Stimulated activated CD4-positive, alpha-beta T cell treated with anti-CD3 and anti-CD28 coated beads, TNF-alpha, amount 100 ng/mL, for 4 hours (primary cell): Measurements from ENCODE around the gene TRIM74.
"Not testable (repeated sequence)": the region's sequence is repeated elsewhere in the genome, so short reads cannot be mapped to it uniquely, and the experiment has no call there.

Experiments used
- DNase-seq, 3 experiments: peaks; one replicate each; pipeline ENCODE4 v3.0.0-alpha.2; 2020; ENCODE audit warnings: low read depth in 3 of 3

TRIM74 gene

DNA sequence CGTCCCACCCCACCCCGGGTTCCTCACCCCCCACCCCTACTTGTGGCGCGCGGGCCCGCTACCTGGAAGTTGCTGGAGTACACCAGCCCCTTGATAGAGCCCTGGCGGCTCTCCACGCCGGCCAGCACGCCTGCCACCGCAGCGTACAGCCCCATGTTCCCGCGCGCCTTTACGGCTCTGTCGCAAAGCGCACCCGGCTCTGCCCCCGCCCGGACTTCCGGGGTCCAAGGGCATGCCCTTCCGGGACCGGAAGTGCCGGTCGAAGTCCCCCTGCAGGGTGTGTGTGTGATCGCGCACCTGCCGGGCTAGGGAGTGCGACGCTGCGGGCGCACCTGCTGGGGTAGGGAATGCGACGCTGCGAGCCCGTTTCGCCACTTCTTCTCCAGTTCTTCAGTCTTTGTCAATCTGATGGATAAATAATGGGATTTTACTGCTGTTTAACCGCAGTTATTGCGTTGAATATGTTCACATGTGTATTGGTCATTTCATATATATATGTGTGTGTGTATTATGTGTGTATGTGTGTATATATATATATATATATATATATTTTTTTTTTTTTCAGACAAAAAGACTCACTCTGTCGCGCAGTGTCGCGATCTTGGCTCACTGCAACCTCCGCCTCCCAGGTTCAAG is 14.6 kb downstream of the TRIM74 start:
- DNase-seq = not testable (repeated sequence)

DNA sequence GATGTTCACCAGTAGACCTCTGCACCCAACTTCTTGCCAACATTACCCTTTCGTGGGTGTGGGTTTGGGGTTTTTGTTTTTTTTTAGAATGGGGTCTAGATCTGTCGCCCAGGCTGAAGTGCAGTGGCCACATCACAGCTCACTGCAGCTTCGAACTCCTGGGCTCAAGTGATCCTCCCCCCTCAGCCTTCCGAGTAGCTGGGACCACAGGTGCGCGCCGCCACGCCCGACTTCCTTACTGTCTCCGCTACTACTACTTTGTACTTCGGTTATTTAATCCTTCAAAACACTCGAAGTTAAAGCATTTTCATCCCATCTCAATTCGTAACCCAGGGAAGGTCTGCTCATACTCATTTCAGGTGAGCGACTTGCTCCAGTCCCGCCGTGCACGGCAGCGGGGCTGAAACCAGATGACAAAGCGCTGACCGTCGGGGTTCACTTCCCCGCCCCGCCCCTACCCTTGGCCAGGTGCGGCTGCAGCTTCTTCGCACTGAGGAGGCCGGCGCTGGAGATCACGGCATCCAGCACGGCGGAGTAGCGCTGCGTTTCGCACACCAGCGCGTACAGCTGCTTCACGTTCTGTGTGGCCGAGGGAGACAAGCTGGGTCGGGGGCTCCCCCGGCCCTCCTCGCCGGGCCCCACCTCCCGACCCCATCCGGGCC is 15.2 kb downstream of the TRIM74 start:
- DNase-seq = not testable (repeated sequence)

DNA sequence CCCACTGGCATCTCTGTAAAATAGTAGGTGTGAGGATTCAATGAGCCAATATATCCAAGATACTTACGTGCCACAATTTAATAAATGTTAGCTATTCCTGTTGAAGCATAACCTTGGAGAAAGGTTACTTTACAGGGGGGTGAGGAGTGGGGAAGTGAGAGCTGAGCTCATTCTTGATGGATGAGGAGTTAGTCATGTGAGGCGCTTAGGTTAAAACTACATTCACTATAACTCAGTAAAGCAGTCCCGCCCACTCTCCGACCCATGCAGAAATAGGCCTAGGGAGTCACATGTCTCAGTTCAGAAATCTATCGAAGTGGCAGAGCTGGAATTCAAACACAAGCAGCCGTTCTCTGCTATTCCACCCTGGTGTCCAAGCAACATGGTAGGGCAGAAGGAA is 18.8 kb downstream of the TRIM74 start:
- not testable (repeated sequence) for DNase-seq

DNA sequence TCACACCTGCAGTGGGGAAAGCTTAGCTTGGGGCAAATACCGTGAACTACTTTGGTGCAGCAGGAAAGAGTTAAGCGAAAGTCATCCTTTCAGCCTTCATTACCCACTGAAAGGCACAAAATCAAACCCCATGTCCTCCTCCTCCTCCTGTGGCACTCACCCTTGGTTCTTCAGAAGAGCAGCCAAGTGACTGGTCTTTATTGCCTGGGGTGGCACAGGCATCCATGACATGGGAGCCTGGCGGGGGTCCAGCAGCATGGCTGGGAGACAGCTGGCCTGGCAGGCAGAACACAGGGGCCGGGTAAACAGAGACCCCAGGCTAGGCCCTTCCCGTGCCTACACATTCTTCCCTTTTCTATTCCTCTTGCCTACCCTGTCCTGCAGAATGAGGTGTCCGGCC is 19.6 kb downstream of the TRIM74 start:
- DNase-seq = not testable (repeated sequence)

DNA sequence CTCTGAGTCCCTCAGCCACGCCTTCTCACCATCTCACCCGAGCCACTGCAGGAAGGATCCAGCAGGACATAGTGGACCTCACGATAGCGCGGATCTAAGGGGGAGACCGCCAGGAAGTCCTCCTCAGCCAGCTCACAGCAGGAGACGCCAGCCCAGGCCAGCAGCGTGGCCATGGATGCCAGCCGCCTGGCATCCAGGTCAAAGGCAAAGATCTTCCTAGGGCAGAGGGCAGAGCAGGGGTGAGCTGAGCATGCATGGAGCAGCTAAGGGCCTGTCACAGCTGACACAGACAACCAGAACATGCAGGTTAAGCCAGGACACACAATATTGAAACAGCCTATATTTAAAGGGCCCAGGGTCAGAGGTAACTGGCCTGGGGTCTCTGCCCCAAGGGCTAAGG is 20.0 kb downstream of the TRIM74 start:
- not testable (repeated sequence) for DNase-seq

DNA sequence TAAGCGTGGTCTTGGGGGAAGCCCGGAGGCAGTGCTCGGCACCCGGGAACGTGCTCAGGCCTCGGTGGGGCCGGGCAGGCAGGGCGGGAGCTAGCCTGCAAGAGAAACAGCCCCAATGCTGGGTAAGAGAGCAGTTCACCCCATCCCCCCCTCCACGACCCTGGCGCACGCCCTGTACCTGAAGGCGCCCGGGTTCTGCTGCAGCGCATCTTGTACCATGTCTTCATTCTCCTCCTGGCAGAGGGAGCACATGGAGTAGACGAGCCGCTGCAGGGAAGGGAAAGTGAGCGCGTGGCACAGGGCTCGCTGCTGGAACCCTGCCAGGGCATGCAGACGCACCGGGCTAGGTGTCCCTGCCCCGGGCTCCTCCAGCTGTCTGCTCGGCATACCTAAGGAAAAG is 20.6 kb downstream of the TRIM74 start:
- not testable (repeated sequence) for DNase-seq

DNA sequence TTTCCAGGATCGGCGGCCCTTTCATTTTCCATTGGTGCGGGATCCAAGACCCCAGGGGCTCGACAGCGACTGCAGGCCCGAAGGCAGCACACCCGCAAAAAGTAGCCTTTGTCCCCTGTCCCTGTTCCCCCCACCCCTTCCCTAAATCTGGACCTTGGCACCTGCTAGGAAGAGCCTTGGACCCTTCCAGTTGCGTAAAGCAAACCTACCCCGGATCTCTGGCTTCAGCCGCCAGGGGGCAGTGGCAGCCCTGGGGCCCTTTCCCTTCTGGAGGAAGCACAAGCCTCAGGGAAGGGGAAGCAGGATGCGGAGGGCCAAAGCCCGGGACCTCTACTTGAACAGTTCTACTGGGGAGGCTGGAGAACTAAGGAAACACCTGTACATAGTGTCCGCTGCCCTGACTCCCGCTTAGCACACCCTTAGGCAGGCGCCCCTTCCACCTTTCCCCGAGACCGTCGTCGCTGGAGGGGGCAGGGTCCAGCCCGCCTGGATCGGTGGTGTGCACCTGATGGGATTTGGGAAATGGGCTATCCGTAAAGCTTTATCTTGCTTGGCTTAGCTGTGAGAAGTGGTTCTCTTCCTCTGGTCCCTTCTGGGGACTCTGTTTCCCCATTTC is 23.0 kb downstream of the TRIM74 start:
- not testable (repeated sequence) for DNase-seq

DNA sequence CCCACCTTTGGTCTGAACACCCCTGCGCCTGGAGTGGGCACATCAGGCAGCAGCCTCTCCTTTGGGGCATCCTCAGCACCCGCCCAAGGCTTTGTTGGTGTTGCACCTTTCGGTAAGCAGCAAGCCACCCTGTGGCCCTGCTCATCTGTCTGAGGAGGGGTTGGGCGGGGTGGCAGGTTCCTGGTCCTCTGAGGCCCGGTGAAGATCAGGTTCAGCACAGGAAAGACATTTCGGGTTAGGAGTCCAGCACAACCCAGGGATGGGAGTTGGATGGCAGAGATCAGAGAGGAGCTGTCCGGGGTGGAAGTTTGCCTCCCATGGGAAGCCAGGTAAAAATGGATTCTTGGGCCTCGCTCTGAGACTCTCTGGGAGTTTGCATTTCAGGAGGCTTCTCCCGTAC is 23.7 kb downstream of the TRIM74 start:
- not testable (repeated sequence) for DNase-seq

DNA sequence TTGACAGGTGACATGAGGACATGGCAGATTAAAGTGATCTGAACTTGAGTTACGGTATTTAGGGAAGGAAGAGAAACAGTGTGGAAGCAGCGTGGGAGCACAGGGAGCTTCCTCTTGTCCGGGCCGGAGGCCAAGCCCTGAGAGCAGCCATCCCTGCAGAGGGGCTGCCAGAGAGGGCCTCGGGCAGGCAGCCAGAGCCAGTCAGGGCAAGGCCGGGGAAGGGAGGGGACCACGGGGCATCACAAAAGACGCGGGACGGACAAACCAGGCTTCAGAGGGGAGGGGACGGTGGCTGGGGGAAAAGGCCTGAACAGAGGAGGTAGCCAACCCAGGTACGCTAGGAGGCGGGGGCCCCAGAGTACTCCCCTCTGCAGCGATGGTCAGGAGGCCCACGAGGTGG is 24.3 kb downstream of the TRIM74 start:
- not testable (repeated sequence) for DNase-seq

DNA sequence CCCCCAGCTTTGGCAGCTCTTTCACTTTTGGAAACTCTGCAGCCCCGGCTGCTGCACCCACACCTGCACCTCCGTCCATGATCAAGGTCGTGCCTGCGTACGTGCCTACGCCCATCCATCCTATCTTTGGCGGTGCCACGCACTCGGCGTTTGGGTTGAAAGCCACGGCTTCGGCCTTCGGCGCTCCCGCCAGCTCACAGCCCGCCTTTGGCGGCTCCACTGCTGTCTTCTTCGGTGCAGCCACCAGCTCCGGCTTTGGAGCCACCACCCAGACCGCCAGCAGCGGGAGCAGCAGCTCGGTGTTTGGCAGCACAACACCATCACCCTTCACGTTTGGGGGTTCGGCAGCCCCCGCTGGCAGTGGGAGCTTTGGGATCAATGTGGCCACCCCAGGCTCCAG is 26.3 kb downstream of the TRIM74 start:
- not testable (repeated sequence) for DNase-seq

DNA sequence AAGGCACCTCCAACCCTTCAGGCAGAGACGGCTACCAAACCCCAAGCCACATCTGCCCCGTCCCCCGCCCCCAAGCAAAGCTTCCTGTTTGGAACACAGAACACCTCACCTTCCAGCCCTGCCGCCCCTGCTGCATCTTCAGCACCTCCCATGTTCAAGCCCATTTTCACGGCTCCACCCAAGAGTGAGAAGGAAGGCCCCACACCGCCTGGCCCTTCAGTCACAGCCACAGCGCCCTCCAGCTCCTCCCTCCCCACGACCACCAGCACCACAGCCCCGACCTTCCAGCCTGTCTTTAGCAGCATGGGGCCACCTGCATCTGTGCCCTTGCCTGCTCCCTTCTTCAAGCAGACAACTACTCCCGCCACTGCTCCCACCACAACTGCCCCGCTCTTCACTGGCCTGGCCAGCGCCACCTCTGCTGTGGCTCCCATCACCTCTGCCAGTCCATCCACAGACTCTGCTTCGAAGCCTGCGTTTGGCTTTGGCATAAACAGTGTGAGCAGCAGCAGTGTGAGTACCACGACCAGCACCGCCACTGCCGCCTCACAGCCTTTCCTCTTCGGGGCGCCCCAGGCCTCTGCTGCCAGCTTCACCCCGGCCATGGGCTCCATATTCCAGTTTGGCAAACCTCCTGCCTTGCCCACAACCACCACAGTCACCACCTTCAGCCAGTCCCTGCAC is 27.1 kb downstream of the TRIM74 start:
- not testable (repeated sequence) for DNase-seq

DNA sequence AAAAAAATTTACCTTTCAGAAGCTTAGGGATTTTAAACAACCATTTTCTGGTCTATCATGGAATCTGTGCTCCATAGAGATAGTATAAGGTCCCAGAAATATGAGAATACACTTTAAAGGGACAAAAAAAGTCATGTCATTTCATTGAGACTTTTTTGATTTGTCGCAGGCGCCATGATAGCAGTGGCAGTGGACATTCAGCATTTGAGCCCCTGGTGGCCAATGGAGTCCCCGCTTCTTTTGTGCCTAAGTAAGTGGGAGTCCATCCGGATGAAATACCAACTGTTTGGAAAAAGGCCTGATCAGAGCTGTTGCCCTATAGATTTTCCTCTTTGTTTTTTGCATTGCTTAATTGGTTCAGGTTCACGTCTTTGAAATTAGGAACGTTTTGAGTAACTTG is 41.0 kb downstream of the TRIM74 start:
- not testable (repeated sequence) for DNase-seq

DNA sequence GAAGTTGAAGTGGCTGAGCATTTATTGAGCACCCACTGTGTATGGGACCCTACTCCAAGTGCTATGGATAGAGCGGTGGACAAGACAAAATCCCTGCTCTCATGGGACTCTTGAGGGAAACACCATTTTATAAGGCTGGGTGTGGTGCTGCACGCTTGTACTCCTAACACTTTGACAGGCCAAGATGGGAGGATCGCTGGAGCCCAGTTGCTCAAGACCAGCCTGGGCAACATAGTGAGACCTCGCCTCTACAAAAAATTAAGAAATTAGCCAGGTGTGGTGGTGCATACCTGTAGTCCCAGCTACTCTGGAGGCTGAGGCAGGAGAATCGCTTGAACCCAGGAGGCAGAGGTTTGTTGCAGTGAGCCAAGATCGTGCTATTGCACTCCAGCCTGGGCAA is 41.5 kb downstream of the TRIM74 start:
- not testable (repeated sequence) for DNase-seq

DNA sequence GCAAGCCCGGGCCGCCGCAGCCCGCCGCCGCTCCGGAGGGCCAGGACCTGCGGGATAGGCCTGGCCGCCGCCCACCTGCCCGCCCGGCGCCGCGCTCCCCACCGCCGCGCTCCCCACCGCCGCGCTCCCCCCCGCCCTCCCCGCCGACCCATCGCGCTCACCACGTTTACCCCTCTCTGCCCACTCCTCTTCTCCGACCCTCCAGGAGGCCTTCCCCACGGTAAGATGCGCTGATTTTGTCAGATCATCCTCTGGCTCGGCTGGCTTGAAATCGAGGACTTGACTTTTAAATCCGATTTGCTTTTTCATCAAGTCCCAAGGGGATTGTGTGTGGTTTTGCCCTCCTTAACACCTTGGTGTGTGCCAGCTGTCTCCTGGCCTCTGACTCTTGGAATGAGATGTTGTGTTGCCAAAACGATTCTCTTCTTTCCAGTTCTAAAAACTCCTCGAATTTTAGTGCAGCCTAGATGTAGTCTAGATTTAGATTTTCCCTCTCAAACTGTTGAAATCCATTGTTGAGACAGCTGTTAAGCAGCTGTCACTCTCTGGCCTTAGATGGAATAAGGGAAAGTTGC is 43.6 kb downstream of the TRIM74 start:
- DNase-seq = no peak

DNA sequence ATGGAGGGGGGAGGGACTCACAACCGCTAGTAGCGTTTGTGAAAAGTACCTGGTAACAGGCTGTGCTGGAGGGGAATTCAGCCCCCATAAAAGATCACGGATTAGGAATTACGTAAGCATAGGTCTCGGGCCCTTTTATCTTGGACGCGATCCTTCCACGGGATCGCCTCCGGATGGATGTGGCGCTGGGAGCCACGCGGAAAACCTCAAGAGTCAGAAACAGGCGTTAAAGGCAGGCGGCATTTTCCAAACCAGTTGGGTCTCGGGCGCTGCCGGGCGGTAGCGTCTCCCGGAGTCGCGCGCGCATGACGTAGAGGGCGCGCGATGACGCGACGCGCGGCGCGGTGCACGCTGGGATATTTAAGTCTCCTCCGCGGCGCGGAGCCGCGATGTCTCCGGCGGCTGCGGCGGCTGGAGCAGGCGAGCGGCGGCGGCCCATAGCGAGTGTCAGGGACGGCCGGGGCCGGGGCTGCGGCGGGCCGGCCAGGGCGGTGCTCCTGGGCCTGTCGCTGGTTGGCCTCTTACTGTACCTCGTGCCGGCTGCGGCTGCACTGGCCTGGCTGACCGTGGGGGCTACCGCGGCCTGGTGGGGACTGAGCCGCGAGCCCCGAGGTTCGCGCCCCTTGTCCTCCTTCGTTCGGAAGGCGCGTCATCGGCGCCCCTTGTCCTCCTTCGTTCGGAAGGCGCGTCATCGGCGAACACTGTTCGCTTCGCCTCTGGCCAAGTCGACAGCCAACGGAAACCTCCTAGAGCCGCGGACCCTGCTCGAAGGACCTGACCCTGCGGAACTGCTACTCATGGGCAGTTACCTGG is 44.3 kb downstream of the TRIM74 start, which contains the start of gene POM121:
Gene POM121 (plus strand): TSS at position 363 of the 813 bp plus-strand sequence. CDS start 27 bp downstream, at position 390.
- DNase-seq = peak; percentile 63 to 78 (median 74)

DNA sequence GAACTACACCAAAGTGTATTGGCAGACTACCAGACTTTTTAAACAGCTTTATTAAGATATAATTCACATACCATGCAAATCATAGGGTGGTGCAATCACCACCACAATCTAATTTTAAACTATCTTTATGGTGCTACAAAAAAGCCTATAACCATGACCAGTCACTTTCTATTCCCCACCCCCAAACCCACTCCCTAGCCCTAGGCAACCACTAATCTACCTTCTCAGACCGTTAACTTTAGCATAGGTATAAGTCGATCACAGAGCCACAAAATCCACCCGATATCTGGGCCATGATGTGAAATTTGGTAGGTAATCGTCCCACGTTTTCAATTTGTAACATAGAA is 44.9 kb downstream of the TRIM74 start:
- DNase-seq = no peak

DNA sequence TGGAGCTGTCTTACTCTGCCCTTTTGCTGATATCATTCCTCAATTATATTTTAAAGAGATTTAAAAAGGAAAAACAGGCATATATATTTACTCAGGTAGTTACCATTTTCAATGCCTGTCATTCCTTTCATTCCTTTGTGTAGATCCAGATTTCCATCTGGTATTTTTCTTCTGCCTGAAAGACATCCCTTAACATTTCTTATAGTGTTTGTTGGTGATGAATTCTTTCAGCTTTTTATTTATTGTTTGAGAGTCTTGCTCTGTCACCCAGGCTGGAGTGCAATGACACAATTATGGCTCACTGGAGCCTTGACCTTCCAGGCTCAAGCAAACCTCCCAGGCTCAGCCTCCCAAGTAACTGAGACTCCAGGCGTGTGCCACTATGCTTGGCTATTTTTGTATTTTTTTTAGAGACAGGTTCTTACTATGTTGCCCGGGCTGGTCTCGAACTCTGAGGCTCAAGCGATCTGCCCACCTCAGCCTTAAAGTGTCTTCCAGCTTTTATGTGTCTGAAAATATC is 50.0 kb downstream of the TRIM74 start:
- no peak for DNase-seq

DNA sequence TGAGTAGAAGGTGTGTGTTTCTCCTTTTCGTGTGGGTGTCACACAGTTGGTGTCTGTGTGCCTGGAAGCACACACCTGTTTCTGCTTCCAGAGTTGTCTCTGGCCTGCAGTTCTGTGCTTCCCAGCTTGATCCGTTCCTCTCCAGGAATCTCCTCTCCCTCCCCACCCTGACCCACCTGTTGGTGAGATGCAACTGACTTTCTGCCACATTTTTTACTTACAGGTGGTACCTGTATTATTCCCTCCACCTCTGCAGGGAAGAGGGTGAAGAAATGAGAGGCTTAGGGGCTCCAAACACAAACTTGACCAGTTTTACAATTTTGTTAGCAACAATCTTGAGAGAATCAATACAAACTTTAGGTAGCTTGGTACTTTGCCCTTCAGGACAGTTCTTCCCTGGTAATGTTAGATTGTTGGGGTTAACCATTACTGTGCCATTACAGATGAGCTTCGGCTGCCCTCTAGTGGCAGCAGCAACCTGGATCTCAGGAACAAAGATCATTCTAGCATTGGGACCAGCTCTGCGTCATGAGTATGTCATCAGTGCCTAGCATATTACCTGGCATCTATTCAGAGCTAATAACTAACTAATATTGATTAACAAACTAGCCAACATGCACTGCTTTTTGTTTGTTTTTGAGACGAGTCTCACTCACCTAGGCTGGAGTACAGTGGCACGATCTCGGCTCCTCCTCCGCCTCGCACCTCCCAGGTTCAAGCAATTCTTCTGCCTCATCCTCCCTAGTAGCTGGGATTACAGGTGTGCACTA is 54.3 kb downstream of the TRIM74 start:
- DNase-seq = peak in 2 of 3 experiments; percentile 21 to 36

DNA sequence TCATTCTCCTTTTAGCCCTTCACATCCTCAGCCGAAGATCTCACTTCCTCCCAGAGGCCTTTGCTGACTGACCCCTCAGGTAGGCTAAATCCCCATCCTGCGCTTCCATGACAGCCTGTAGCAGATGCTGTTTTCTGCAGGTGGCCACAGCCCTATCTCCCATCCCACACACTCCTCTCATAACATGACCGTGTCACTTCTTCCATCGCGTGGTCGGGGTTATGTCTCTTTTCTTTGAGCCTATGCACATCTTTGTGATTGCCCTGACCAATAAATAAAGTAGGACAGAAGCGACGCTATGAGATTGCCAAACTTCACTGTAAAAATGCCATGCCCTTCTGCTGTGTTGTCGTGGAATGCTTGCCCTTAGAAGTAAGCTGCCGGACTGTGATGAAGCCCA is 55.5 kb downstream of the TRIM74 start:
- DNase-seq = not testable (repeated sequence)

DNA sequence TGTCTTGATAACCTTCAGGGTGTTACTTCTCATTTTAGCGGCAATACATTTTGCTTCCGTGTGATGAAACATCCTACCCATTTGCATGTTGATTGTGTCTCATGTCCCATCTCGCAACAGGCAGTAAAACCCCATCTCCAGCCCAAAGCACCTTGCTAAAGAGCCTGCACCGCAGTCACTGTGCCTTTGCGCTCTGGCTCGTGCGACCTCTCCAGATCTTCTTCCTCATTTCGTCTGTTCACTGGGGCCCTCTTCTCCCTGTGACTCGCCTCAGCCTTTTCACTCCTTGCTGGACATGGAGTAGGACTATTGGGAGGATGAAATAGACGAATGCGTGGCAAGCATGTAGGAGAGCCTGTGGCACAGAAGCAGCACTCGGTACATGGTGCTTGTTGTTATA is 57.9 kb downstream of the TRIM74 start:
- not testable (repeated sequence) for DNase-seq
